Measurements from ENCODE around the gene FBL. TPM values are rescaled to one million over a fixed set of nuclear protein-coding genes. Genes with fewer than 3 reads are reported as not detected.

The FBL gene
- total RNA-seq, 2 experiments from 2014 or later = 901 to 905 TPM

- H3K4me1 Mint-ChIP-seq (ENCODE audit: low read depth) = no peaks in the 10 kb centered on the region
- CTCF ChIA-PET = no interaction called here
- H3K4me3 Mint-ChIP-seq = no peak overlapping the region
These were observed 28.2 kb upstream of the FBL start for GRCh38 chr19:39874404-39874803.

GRCh38 chr19:39873385-39873784 lies 27.2 kb upstream of the FBL start:
- intact Hi-C loops (cut with micrococcal nuclease) = no loop called here
- DNase-seq (no peak), ATAC-seq (no peak)
- TF ChIP-seq CTCF (IDR thresholded peaks at IDR 0.05) = no peak
- Mint-ChIP-seq H3K4me3 (no peak overlapping the region), H3K9me3 (no peaks in the 10 kb centered on the region), H3K27me3 (no peaks in the 10 kb centered on the region), H3K27ac (no peak overlapping the region), H3K4me1 (ENCODE audit: low read depth) (no peaks in the 10 kb centered on the region), H3K36me3 (ENCODE audit: low read depth) (no peaks in the 10 kb centered on the region)
- ChIA-PET CTCF (no interaction called here), POLR2A (no interaction called here)

More at GRCh38 chr19:39874404-39874803, 28.2 kb upstream of the FBL start:
- ATAC-seq (no peak), DNase-seq (no peak)
- Mint-ChIP-seq H3K27ac (no peak overlapping the region), H3K9me3 (no peaks in the 10 kb centered on the region), H3K27me3 (no peaks in the 10 kb centered on the region), H3K36me3 (ENCODE audit: low read depth) (no peaks in the 10 kb centered on the region)
- POLR2A ChIA-PET = no interaction called here
- no peak for TF ChIP-seq CTCF (IDR thresholded peaks at IDR 0.05)
- intact Hi-C loops (cut with micrococcal nuclease) = no loop called here

- intact Hi-C loops (cut with micrococcal nuclease) = no loop called here
- Mint-ChIP-seq H3K27ac (no peak overlapping the region), H3K27me3 (no peaks in the 10 kb centered on the region), H3K4me3 (no peak overlapping the region), H3K4me1 (ENCODE audit: low read depth) (no peaks in the 10 kb centered on the region), H3K36me3 (ENCODE audit: low read depth) (no peaks in the 10 kb centered on the region), H3K9me3 (no peaks in the 10 kb centered on the region)
- DNase-seq (no peak), ATAC-seq (no peak)
- CTCF ChIA-PET = interaction anchor here (0.5 kb wide), 1 partner anchor 321 kb away, joined by 3 read pairs; no protein-coding TSS in a partner anchor
- POLR2A ChIA-PET = no interaction called here
- no peak for TF ChIP-seq CTCF (IDR thresholded peaks at IDR 0.05)
These were observed 26.0 kb upstream of the FBL start for GRCh38 chr19:39871886-39872866.

- POLR2A ChIA-PET = no interaction called here
- intact Hi-C loops (cut with micrococcal nuclease) = no loop called here
- no peak overlapping the region for H3K4me3 Mint-ChIP-seq
- H3K4me1 Mint-ChIP-seq (ENCODE audit: low read depth) = no peaks in the 10 kb centered on the region
- no peaks in the 10 kb centered on the region for H3K36me3 Mint-ChIP-seq (ENCODE audit: low read depth)
- no peaks in the 10 kb centered on the region for H3K27me3 Mint-ChIP-seq
- DNase-seq (no peak), ATAC-seq (no peak)
- H3K27ac Mint-ChIP-seq = no peak overlapping the region
- no peaks in the 10 kb centered on the region for H3K9me3 Mint-ChIP-seq
- CTCF ChIA-PET = no interaction called here
- TF ChIP-seq CTCF (IDR thresholded peaks at IDR 0.05) = no peak
These were observed 25.2 kb upstream of the FBL start for GRCh38 chr19:39871362-39871761.

GRCh38 chr19:39870171-39870971 lies 24.2 kb upstream of the FBL start:
- DNase-seq (no peak), ATAC-seq (no peak)
- POLR2A ChIA-PET = no interaction called here
- Mint-ChIP-seq H3K4me3 (no peak overlapping the region), H3K9me3 (no peaks in the 10 kb centered on the region), H3K27ac (no peak overlapping the region), H3K27me3 (no peaks in the 10 kb centered on the region), H3K4me1 (ENCODE audit: low read depth) (no peaks in the 10 kb centered on the region), H3K36me3 (ENCODE audit: low read depth) (peaks cover 2% of the 10 kb centered on the region)
- CTCF ChIA-PET = no interaction called here
- intact Hi-C loops (cut with micrococcal nuclease) = no loop called here
- TF ChIP-seq CTCF (IDR thresholded peaks at IDR 0.05) = no peak
